Kasumi-1 (cell line): ENCODE data around the gene FAM90A26.
"Not testable (repeated sequence)": the region's sequence is repeated elsewhere in the genome, so short reads cannot be mapped to it uniquely, and the experiment has no call there.

Experiments
- DNase-seq, 2 experiments: peaks; one replicate each; lab custom pipeline; 2025; lab: John Stamatoyannopoulos, UW

FAM90A26 gene

GRCh38 chr4:9160046-9160445 is 10.2 kb upstream of the FAM90A26 start:
- not testable (repeated sequence) for DNase-seq

- DNase-seq = not testable (repeated sequence)
Observed at GRCh38 chr4:9165990-9166389, 4.2 kb upstream of the FAM90A26 start.

DNA sequence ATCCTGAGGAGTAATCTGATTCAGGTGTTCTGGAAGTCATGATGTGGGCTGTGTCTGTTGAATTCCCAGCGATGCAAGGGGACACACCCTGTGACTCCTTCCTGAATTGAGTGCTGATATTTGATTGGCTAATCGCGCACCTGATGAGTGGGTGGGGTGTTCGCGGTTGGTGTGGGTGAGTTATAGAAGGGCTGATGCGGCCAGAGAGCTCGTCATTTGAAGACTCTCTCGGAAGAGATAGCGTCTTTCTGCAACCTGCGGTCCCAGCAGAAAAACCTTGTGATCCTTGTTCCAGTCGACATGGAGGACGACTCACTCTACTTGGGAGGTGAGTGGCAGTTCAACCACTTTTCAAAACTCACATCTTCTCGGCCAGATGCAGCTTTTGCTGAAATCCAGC is 40.1 kb downstream of the FAM90A26 start, which contains the start of gene USP17L10:
TSS of gene USP17L10 (plus strand) at position 301 of the 400 bp plus-strand sequence. CDS start at position 301, 0 bp downstream.
- DNase-seq = not testable (repeated sequence)

- not testable (repeated sequence) for DNase-seq
Observed at GRCh38 chr4:9214701-9215100, 44.5 kb downstream of the FAM90A26 start.

GRCh38 chr4:9215105-9215504 is 44.9 kb downstream of the FAM90A26 start, which contains the start of gene USP17L11:
Gene USP17L11, plus strand, starts transcription at chr4:9215405. Its CDS starts 0 bp downstream, at chr4:9215405.
- DNase-seq = not testable (repeated sequence)

DNA sequence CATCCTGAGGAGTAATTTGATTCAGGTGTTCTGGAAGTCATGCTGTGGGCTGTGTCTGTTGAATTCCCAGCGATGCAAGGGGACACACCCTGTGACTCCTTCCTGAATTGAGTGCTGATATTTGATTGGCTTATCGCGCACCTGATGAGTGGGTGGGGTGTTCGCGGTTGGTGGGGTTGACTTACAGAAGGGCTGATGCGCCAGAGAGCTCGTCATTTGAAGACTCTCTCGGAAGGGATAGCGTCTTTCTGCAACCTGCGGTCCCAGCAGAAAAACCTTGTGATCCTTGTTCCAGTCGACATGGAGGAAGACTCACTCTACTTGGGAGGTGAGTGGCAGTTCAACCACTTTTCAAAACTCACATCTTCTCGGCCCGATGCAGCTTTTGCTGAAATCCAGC is 49.6 kb downstream of the FAM90A26 start, which contains the start of gene USP17L12:
TSS of gene USP17L12 (plus strand) at position 301 of the 400 bp plus-strand sequence. CDS start at position 301, 0 bp downstream.
- DNase-seq = not testable (repeated sequence)

DNA sequence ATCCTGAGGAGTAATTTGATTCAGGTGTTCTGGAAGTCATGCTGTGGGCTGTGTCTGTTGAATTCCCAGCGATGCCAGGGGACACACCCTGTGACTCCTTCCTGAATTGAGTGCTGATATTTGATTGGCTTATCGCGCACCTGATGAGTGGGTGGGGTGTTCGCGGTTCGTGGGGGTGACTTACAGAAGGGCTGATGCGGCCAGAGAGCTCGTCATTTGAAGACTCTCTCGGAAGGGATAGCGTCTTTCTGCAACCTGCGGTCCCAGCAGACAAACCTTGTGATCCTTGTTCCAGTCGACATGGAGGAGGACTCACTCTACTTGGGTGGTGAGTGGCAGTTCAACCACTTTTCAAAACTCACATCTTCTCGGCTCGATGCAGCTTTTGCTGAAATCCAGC is 54.4 kb downstream of the FAM90A26 start, which contains the start of gene USP17L13:
TSS of gene USP17L13 (plus strand) at position 301 of the 400 bp plus-strand sequence. CDS start at position 301, 0 bp downstream.
- DNase-seq = not testable (repeated sequence)
